Fibroblast of villous mesenchyme (primary cell): ENCODE measurements around the gene ACTR1B. TPM values are rescaled to one million over a fixed set of nuclear protein-coding genes. Genes with fewer than 3 reads are reported as not detected.

ENCODE experiments used
- DNase-seq: peaks from one replicate; pipeline ENCODE4 v3.0.0-alpha.2; 2010; ENCODE audit warnings: low read depth
- H3K4me3 ChIP-seq: 2 replicates; pipeline ENCODE4 v1.5.1; 2011; ENCODE audit warnings: low read depth, mild to moderate bottlenecking, low read length
- total RNA-seq: library from RNA; depleted of rRNA; stranded (reverse); fragments of >200 nt; gene quantifications from 2 replicates; pipeline ENCODE4 v1.2.3, GENCODE V29; 2012
- TF ChIP-seq, protein P1 (sequence below): IDR thresholded peaks from 2 replicates; pipeline ENCODE4 v1.5.1; 2012; ENCODE audit warnings: low read depth, mild to moderate bottlenecking, low read length; ENCODE audit not compliant: insufficient read depth

ACTR1B gene
- total RNA-seq, 1 donor: 70.4 TPM

DNA sequence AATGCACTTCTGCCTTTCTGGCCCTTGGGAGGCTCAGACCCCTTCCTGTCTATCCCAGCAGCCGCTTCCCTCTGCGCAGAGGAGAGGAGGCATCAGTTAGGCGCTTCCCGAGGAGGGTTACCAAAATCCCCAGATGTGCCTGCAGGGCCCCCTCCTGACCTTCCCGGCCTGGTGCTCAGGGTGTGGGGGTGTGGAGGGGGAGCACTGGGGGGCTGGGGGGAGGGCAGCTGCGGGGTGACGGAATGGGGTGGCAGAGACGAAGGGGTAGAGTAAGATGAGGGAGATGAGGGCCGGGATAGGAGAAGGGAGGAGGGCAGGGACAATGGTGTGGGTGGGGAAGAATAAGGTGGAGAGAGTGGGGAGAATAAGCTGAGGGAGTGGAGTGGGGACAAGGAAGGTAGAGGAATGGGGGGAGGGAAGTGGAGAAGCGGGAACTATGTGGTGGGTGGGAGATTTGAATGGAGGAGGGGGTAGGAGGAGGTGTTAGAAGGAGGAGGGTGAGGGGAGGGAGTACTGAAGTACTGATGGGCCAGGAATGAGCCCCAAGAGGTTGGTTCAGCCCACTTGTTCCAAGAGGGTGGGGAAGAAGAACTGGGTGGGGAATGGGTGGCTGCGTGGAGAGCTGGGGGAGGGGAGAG, 43.0 kb upstream of the ACTR1B start:
- DNase-seq: no peak
- TF ChIP-seq, protein P1, sequence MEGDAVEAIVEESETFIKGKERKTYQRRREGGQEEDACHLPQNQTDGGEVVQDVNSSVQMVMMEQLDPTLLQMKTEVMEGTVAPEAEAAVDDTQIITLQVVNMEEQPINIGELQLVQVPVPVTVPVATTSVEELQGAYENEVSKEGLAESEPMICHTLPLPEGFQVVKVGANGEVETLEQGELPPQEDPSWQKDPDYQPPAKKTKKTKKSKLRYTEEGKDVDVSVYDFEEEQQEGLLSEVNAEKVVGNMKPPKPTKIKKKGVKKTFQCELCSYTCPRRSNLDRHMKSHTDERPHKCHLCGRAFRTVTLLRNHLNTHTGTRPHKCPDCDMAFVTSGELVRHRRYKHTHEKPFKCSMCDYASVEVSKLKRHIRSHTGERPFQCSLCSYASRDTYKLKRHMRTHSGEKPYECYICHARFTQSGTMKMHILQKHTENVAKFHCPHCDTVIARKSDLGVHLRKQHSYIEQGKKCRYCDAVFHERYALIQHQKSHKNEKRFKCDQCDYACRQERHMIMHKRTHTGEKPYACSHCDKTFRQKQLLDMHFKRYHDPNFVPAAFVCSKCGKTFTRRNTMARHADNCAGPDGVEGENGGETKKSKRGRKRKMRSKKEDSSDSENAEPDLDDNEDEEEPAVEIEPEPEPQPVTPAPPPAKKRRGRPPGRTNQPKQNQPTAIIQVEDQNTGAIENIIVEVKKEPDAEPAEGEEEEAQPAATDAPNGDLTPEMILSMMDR: no peak
- H3K4me3 ChIP-seq: no peak overlapping the region

DNA sequence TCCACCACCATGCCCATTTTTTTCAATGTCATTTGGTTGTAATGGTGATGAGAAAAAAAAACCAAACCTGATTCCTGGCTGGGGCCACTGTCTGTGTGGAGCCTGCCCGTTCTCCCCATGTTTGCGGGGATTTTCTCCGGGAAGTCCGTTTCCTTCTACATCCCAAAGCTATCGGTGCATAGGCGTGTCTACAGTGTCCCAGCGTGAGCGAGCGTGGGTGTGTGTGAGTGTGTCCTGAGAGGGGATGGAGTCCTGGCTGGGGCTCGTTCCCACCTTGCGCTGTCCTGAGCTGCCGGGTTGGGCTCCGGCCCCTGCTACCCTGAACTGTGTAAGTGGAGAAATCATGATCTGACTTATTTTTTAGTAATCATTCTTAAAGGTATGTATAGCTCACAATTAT, 42.3 kb upstream of the ACTR1B start:
- no peak for DNase-seq
- TF ChIP-seq, protein P1: no peak
- no peak overlapping the region for H3K4me3 ChIP-seq

DNA sequence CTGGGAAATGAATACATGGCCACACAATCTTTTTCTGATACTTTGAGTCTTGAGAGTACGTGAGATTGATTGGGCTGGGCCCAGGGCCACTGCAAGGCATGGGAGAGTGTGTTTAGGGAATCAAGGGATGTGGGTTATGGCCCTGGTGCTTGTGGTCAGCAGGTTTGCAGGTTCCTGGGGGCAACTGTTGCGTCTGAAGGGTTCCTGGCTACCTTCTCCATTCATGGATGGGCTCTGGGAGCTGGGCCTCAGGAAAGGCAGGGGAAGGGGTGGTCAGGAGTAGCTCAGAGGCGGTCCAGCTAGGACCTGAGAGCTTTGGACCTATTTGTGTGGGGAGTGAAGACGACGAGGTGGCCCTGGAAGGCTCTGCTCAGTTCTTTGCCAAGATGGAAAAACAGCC, 41.1 kb upstream of the ACTR1B start:
- no peak for DNase-seq
- TF ChIP-seq, protein P1: no peak
- H3K4me3 ChIP-seq: no peak overlapping the region

DNA sequence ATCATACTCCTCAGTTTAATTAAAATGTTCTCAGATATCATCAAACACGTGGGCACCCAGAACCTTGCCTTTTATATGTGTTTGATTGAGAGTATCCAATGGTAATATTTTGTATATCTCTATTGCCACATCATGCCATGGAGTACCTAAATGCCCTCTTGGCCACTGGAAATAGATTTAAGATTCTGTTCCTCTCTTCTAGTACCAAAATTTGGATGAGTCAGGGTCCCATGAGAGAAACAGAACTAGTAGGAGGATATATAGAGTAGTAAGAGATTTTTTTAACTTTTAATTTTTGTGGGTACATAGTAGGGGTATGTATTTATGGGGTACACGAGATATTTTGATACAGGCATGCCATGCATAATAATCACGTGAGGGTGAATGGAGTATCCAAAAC, 39.9 kb upstream of the ACTR1B start:
- DNase-seq: no peak
- TF ChIP-seq, protein P1: no peak
- H3K4me3 ChIP-seq: no peak overlapping the region

DNA sequence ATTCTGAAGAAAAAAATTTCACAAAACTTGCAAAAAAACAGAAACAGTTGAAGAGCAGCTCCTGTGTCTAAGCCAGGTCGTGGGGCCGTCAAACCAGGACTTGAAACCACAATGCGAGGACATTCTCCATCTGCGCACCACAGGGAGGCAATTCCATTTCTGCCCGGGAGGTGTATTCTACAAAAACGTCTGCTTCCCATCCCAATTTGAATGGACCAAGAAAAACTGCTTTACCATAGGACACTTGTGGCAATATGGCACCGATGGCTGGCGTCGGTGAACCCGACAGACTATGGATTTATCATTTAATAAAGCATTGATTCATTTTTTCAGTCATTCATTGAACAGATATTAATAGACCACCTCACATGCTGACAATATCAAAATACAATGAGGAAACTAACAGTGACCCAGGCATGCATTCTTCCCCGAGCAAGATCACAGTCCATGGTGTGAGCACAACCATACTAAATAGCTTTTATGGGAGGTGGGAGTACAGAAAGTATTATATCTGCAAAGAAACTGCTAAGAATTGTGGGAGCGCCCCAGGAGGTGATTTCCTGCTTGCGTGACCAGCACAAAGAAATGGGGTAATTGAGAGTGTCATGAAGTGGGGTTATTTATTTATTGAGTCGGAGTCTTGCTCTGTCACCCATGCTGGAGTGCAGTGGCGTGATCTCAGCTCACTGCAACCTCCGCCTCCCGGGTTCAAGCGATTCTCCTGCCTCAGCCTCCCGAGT, 39.1 kb upstream of the ACTR1B start:
- TF ChIP-seq, protein P1: no peak
- DNase-seq: no peak
- no peak overlapping the region for H3K4me3 ChIP-seq

DNA sequence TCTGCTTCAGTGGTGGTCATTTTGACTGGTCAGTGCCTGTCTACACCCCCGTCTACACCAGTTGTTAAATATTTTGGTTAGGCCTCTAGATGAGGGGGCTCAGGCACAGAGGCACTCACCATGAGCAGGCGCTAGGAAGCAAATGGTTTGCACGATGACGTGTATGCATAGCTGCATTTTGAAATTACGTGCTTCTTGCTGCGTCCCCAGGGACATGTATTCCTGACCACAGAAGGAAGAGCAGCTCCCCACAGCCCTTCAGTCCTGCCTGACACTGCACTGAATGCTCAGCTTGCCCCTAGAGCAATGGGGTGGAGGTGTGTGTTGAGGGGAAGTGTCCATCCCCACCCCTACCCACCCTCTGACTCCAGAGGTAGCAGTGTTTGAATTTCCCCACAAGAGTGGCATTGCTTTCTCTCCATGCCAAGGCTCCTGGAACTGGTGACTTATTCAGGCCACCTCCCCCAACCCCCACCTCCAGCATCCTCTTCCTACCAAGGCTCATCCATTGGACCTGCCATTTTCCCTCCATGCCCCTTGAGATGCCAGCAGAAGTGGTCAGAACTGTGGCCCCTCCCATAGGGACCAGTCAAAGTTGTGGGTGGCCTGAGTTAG, 38.1 kb upstream of the ACTR1B start:
- TF ChIP-seq, protein P1: no peak
- DNase-seq: peak; percentile 11
- H3K4me3 ChIP-seq: no peak overlapping the region
